GM20000 (cell line): ENCODE data around the gene KLHL22.
"Not testable (repeated sequence)": the region's sequence is repeated elsewhere in the genome, so short reads cannot be mapped to it uniquely, and the experiment has no call there.

Experiments
- DNase-seq: peaks from one replicate; pipeline ENCODE4 v3.0.0; 2012; ENCODE audit warnings: low spot score
- CTCF ChIP-seq: IDR thresholded peaks from 2 replicates; pipeline ENCODE4 v1.5.1; 2012; ENCODE audit warnings: mild to moderate bottlenecking, control low read depth; ENCODE audit errors: extremely low read depth, missing control alignments

KLHL22 gene

GRCh38 chr22:20393705-20394476 lies 101.7 kb downstream of the KLHL22 start, which contains the start of gene ZNF74:
ZNF74 (plus strand) TSS chr22:20394151; CDS start chr22:20394629, 478 bp downstream.
- peak; percentile 92 for DNase-seq
- TF ChIP-seq CTCF: no peak

DNA sequence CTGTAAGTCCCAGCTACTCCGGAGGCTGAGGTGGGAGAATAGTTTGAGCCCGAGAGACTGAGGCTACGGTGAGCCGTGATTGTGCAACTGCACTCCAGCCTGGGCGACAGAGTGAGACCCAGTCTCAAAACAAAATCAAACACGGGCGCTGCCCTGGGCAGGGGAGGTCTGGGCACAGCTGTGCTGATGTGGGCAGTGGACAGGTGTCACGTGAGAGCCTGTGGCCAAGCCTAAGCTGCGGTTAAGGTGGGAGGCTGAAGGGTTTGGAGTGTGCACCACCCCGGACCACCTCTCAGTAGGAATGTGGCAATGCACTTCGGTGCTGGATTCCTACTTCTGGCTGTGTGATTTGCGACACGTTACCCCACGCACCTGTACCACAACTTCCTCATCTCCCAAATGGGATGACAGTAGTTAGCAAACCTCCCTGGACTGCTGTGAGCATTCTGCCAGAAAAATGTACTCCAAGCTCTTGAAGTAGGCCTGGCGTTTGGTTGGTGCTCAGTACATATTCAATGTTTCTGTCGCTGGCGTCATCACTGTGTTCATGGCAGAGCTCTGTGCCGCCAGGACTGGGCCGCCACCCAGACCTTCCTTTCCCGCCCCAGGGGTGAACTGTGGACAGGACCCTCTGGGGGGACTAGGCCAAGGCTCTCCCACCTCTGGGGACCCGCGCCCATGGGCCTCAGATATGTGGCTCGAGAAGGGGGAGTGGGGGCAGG lies 102.5 kb downstream of the KLHL22 start:
- DNase-seq: no peak
- TF ChIP-seq CTCF: no peak

GRCh38 chr22:20392365-20392881 lies 103.2 kb downstream of the KLHL22 start:
- not testable (repeated sequence) for DNase-seq
